Stimulated activated CD4-positive, alpha-beta T cell treated with anti-CD3 and anti-CD28 coated beads, TNF-alpha, amount 100 ng/mL, for 48 hours (primary cell): ENCODE measurements around the gene DEFB127.
"Not testable (repeated sequence)": the region's sequence is repeated elsewhere in the genome, so short reads cannot be mapped to it uniquely, and the experiment has no call there.

Experiments
- DNase-seq, 3 donors: peaks; one replicate each; pipeline ENCODE4 v3.0.0-alpha.2; 2020; ENCODE audit warnings: low read depth in 3 of 3

The DEFB127 gene

GRCh38 chr20:157154-157553 is at the start of gene DEFB127:
Gene DEFB127 (plus strand): TSS chr20:157454. CDS start chr20:157545, 91 bp downstream.
- no peak for DNase-seq

- no peak for DNase-seq
Observed at GRCh38 chr20:112396-112795, 44.9 kb upstream of the DEFB127 start.

GRCh38 chr20:117518-117917 is 39.7 kb upstream of the DEFB127 start:
- no peak for DNase-seq

- not testable (repeated sequence) for DNase-seq
Observed at GRCh38 chr20:129786-130323, 27.4 kb upstream of the DEFB127 start.

- peak in 1 of 3 donors; percentile 3 for DNase-seq
Observed at GRCh38 chr20:137668-138490, 19.4 kb upstream of the DEFB127 start.

- no peak for DNase-seq
Observed at GRCh38 chr20:142290-142689, 15.0 kb upstream of the DEFB127 start, which contains the start of gene DEFB126. Gene DEFB126 (plus strand): TSS chr20:142590. CDS start chr20:142629, 39 bp downstream.

- DNase-seq = no peak
Observed at GRCh38 chr20:145877-146276, 11.4 kb upstream of the DEFB127 start.

- no peak for DNase-seq
Observed at GRCh38 chr20:152131-152530, 5.1 kb upstream of the DEFB127 start.

GRCh38 chr20:164618-165017 is 7.4 kb downstream of the DEFB127 start:
- no peak for DNase-seq

- DNase-seq = no peak
Observed at GRCh38 chr20:168876-169275, 11.6 kb downstream of the DEFB127 start.

GRCh38 chr20:184288-184687 is 27.0 kb downstream of the DEFB127 start:
- DNase-seq = no peak

GRCh38 chr20:187733-188132 is 30.5 kb downstream of the DEFB127 start:
- no peak for DNase-seq

GRCh38 chr20:189611-190010 is 32.4 kb downstream of the DEFB127 start, which contains the start of gene DEFB128:
Gene DEFB128 (minus strand): TSS chr20:189711. CDS start chr20:189623, 88 bp downstream.
- DNase-seq = no peak

- DNase-seq = no peak
Observed at GRCh38 chr20:198225-198624, 41.0 kb downstream of the DEFB127 start.

GRCh38 chr20:199996-200395 is 42.7 kb downstream of the DEFB127 start:
- no peak for DNase-seq

GRCh38 chr20:203630-204029 is 46.4 kb downstream of the DEFB127 start:
- DNase-seq = not testable (repeated sequence)
